Karpas-422 (cell line): ENCODE results near the gene PODXL2. TPM values are rescaled to one million over a fixed set of nuclear protein-coding genes. Genes with fewer than 3 reads are reported as not detected.
A peak's percentile ranks its signal among the peaks of the same experiment; 100 is the strongest.
"Not testable (repeated sequence)": the region's sequence is repeated elsewhere in the genome, so short reads cannot be mapped to it uniquely, and the experiment has no call there.

Experiments used
- DNase-seq: peaks from one replicate; pipeline ENCODE4 v3.0.0-alpha.2; 2015
- H2AFZ ChIP-seq: fragments of 200-600 bp; sonication (generic); 2 replicates; pipeline ENCODE4 v1.6.1; 2014; ENCODE audit warnings: antibody characterized with exemption, low read length, mixed read lengths
- H3K27ac ChIP-seq: fragments of 200-600 bp; sonication (generic); 2 replicates; pipeline ENCODE4 v1.5.1; 2014; ENCODE audit warnings: mild to moderate bottlenecking, low read length, moderate library complexity
- H3K27me3 ChIP-seq: fragments of 200-600 bp; sonication (generic); 2 replicates; pipeline ENCODE4 v1.6.1; 2014; ENCODE audit warnings: low read length, mixed read lengths
- H3K36me3 ChIP-seq: fragments of 200-600 bp; sonication (generic); 2 replicates; pipeline ENCODE4 v1.6.1; 2014; ENCODE audit warnings: low read length, mixed read lengths; ENCODE audit not compliant: insufficient read depth
- H3K4me1 ChIP-seq: fragments of 200-600 bp; sonication (generic); 2 replicates; pipeline ENCODE4 v1.6.1; 2014; ENCODE audit warnings: mild to moderate bottlenecking, low read length, mixed read lengths
- H3K4me2 ChIP-seq: fragments of 200-600 bp; sonication (generic); 2 replicates; pipeline ENCODE4 v1.6.1; 2014; ENCODE audit warnings: low read length, low read depth, mild to moderate bottlenecking; ENCODE audit not compliant: poor library complexity, severe bottlenecking
- H3K4me3 ChIP-seq: fragments of 200-600 bp; sonication (generic); 2 replicates; pipeline ENCODE4 v1.5.1; 2014; ENCODE audit warnings: mild to moderate bottlenecking, antibody characterized with exemption, low read length, mixed read lengths
- H3K79me2 ChIP-seq: fragments of 200-600 bp; sonication (generic); 2 replicates; pipeline ENCODE4 v1.6.1; 2014; ENCODE audit warnings: mild to moderate bottlenecking, low read length, mixed read lengths
- H3K9ac ChIP-seq: fragments of 200-600 bp; sonication (generic); 2 replicates; pipeline ENCODE4 v1.6.0; 2014; ENCODE audit warnings: low read length
- H3K9me2 ChIP-seq: fragments of 200-600 bp; sonication (generic), shearing (Covaris generic); replicated peaks from 2 replicates; pipeline ENCODE4 v1.6.0; 2014; ENCODE audit warnings: mild to moderate bottlenecking, low read length, moderate library complexity; ENCODE audit not compliant: insufficient read depth
- H3K9me3 ChIP-seq: fragments of 300-700, 200-600 bp; sonication (generic); 2 replicates; pipeline ENCODE4 v1.6.1; 2014; ENCODE audit warnings: low read length, mixed read lengths
- H4K20me1 ChIP-seq: fragments of 200-600 bp; sonication (generic); 2 replicates; pipeline ENCODE4 v1.6.1; 2014; ENCODE audit warnings: mild to moderate bottlenecking, antibody characterized with exemption, low read length, low read depth; ENCODE audit not compliant: insufficient read depth
- total RNA-seq: library from RNA; depleted of rRNA; stranded (reverse); fragments of >200 nt; shearing (Covaris generic); gene quantifications from 2 replicates; pipeline ENCODE4 v1.2.3, GENCODE V29; 2014; ENCODE audit warnings: low replicate concordance

PODXL2 gene
- total RNA-seq, 1 experiment from 2014 or later: 30.9 TPM

GRCh38 chr3:127598841-127599570, 30.0 kb upstream of the PODXL2 start:
- Histone ChIP-seq H3K27ac (peak overlapping the region; percentile 79), H3K4me2 (peak overlapping the region; percentile 94), H3K4me3 (peak overlapping the region; percentile 77), H3K4me1 (peaks cover 53% of the 10 kb centered on the region), H3K9me2 (no peaks in the 10 kb centered on the region), H2AFZ (no peak overlapping the region), H3K79me2 (peaks cover 74% of the 10 kb centered on the region), H3K9ac (peak overlapping the region; percentile 75), H3K27me3 (no peaks in the 10 kb centered on the region), H4K20me1 (0 out of 2 replicates have a peak, but pooled peaks cover 7% of the 10 kb centered on the region), H3K9me3 (no peaks in the 10 kb centered on the region), H3K36me3 (peaks cover 36% of the 10 kb centered on the region)
- no peak for DNase-seq

- H3K4me2 ChIP-seq: peak overlapping the region; percentile 94
- no peak overlapping the region for H3K27ac ChIP-seq
- H3K79me2 ChIP-seq: peaks cover 65% of the 10 kb centered on the region
- peaks cover 51% of the 10 kb centered on the region for H3K36me3 ChIP-seq
- no peaks in the 10 kb centered on the region for H3K9me2 ChIP-seq
- H3K4me1 ChIP-seq: peaks cover 44% of the 10 kb centered on the region
- peak overlapping the region; percentile 55 for H3K9ac ChIP-seq
- no peak for DNase-seq
- no peaks in the 10 kb centered on the region for H3K9me3 ChIP-seq
- H4K20me1 ChIP-seq: 0 out of 2 replicates have a peak, but pooled peaks cover 7% of the 10 kb centered on the region
- H3K4me3 ChIP-seq: peak overlapping the region; percentile 38; the same call in 1 of the 2 replicates
- H2AFZ ChIP-seq: no peak overlapping the region
- H3K27me3 ChIP-seq: no peaks in the 10 kb centered on the region
Measured at GRCh38 chr3:127600749-127601456, 28.1 kb upstream of the PODXL2 start.

- no peak overlapping the region for H3K27ac ChIP-seq
- no peak overlapping the region for H3K4me2 ChIP-seq
- H3K79me2 ChIP-seq: peaks cover 48% of the 10 kb centered on the region
- DNase-seq: no peak
- no peaks in the 10 kb centered on the region for H3K9me3 ChIP-seq
- H3K9me2 ChIP-seq: no peaks in the 10 kb centered on the region
- no peak overlapping the region for H3K9ac ChIP-seq
- H4K20me1 ChIP-seq: 0 out of 2 replicates have a peak, but pooled peaks cover 16% of the 10 kb centered on the region
- no peak overlapping the region for H2AFZ ChIP-seq
- H3K36me3 ChIP-seq: peaks cover 77% of the 10 kb centered on the region
- H3K27me3 ChIP-seq: no peaks in the 10 kb centered on the region
- no peak overlapping the region for H3K4me3 ChIP-seq
- peaks cover 26% of the 10 kb centered on the region for H3K4me1 ChIP-seq
Measured at GRCh38 chr3:127604035-127604434, 24.9 kb upstream of the PODXL2 start.

DNA sequence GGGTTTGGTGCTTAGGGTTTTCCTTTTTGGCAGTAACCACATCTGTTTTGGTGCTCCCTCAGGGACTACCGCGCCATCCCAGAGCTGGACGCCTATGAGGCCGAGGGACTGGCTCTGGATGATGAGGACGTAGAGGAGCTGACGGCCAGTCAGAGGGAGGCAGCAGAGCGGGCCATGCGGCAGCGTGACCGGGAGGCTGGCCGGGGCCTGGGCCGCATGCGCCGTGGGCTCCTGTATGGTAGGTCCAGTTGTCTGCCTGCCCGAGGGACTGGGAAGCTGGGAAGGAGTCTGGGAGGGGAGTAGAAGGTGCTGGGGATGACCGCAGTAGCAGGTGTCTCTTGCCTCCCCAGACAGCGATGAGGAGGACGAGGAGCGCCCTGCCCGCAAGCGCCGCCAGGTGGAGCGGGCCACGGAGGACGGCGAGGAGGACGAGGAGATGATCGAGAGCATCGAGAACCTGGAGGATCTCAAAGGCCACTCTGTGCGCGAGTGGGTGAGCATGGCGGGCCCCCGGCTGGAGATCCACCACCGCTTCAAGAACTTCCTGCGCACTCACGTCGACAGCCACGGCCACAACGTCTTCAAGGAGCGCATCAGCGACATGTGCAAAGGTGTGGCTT, 24.3 kb upstream of the PODXL2 start:
- no peak overlapping the region for H3K9ac ChIP-seq

GRCh38 chr3:127605547-127605946, 23.4 kb upstream of the PODXL2 start:
- H3K36me3 ChIP-seq: peaks cover 75% of the 10 kb centered on the region
- not testable (repeated sequence) for H3K27ac ChIP-seq, H3K9ac ChIP-seq

More for the DNA sequence above, 24.3 kb upstream of the PODXL2 start:
- H3K9me3 ChIP-seq: no peaks in the 10 kb centered on the region
- H3K27me3 ChIP-seq: no peaks in the 10 kb centered on the region
- H3K4me3 ChIP-seq: no peak overlapping the region
- H3K9me2 ChIP-seq: no peaks in the 10 kb centered on the region
- peaks cover 20% of the 10 kb centered on the region for H3K4me1 ChIP-seq
- H3K36me3 ChIP-seq: peaks cover 77% of the 10 kb centered on the region
- no peak overlapping the region for H3K4me2 ChIP-seq
- H2AFZ ChIP-seq: no peak overlapping the region
- 0 out of 2 replicates have a peak, but pooled peaks cover 16% of the 10 kb centered on the region for H4K20me1 ChIP-seq
- H3K79me2 ChIP-seq: peaks cover 42% of the 10 kb centered on the region
- no peak overlapping the region for H3K27ac ChIP-seq
- no peak for DNase-seq

GRCh38 chr3:127606086-127606805, 22.7 kb upstream of the PODXL2 start:
- Histone ChIP-seq H3K36me3 (peaks cover 75% of the 10 kb centered on the region), H3K27me3 (no peaks in the 10 kb centered on the region), H4K20me1 (0 out of 2 replicates have a peak, but pooled peaks cover 18% of the 10 kb centered on the region)

More at GRCh38 chr3:127605547-127605946, 23.4 kb upstream of the PODXL2 start:
- H3K4me2 ChIP-seq, DNase-seq, H2AFZ ChIP-seq, H3K9me3 ChIP-seq, H3K27me3 ChIP-seq, H3K4me3 ChIP-seq, H3K9me2 ChIP-seq: not testable (repeated sequence)
- Histone ChIP-seq H3K4me1 (peaks cover 11% of the 10 kb centered on the region), H3K79me2 (peaks cover 33% of the 10 kb centered on the region), H4K20me1 (0 out of 2 replicates have a peak, but pooled peaks cover 16% of the 10 kb centered on the region)

DNA sequence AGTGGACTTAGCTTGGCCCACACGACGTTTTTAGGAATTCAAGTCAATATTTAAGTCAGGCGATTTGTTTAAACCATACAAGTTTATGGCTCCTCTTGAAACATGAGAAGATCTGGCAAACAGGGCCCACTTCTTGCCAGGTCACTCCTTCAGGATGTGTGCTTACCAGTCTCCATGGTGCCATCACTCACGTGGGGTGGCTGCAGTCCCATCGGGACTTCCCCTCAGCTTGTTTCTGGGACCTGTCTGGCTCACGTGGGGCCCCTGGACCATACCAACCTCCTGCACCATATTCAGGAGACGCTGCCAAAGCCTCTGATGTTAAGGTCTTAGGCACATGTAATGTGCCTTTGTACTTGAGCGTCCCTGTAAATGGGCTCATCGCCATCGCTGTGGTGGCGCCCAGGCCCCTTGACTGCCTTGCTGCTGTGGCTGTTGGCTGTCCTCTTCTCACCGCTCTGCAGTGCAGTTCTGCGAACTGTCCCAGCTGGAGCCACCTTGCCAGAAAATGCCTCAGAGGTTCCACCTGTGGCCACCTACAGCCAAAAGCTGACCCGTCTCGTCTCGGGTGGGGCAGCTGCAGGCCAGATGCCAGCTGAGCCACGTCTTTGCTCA, 21.9 kb upstream of the PODXL2 start:
- Histone ChIP-seq H3K27me3 (no peaks in the 10 kb centered on the region), H3K4me1 (no peaks in the 10 kb centered on the region), H3K27ac (no peak overlapping the region), H3K36me3 (peaks cover 70% of the 10 kb centered on the region), H3K9me3 (no peaks in the 10 kb centered on the region), H3K4me3 (no peak overlapping the region), H3K9ac (no peak overlapping the region), H2AFZ (no peak overlapping the region), H4K20me1 (0 out of 2 replicates have a peak, but pooled peaks cover 19% of the 10 kb centered on the region), H3K4me2 (no peak overlapping the region), H3K9me2 (no peaks in the 10 kb centered on the region), H3K79me2 (peaks cover 21% of the 10 kb centered on the region)
- DNase-seq: no peak

More at GRCh38 chr3:127606086-127606805, 22.7 kb upstream of the PODXL2 start:
- peaks cover 30% of the 10 kb centered on the region for H3K79me2 ChIP-seq
- H3K9me2 ChIP-seq: no peaks in the 10 kb centered on the region
- H3K9ac ChIP-seq: no peak overlapping the region
- peaks cover 4% of the 10 kb centered on the region; the same call in 1 of the 2 replicates for H3K4me1 ChIP-seq
- DNase-seq: no peak
- H3K4me2 ChIP-seq: no peak overlapping the region
- no peak overlapping the region for H3K4me3 ChIP-seq
- no peak overlapping the region for H3K27ac ChIP-seq
- H2AFZ ChIP-seq: no peak overlapping the region
- no peaks in the 10 kb centered on the region for H3K9me3 ChIP-seq
